ENCODE results near the gene NPLOC4. TPM values are rescaled to one million over a fixed set of nuclear protein-coding genes. Genes with fewer than 3 reads are reported as not detected.

NPLOC4 gene
- total RNA-seq, 2 experiments from 2014 or later: 75.9 to 87.7 TPM

- no peak for ATAC-seq
- Mint-ChIP-seq H3K27me3 (no peaks in the 10 kb centered on the region), H3K9me3 (no peaks in the 10 kb centered on the region), H3K36me3 (ENCODE audit: low read depth) (peaks cover 16% of the 10 kb centered on the region), H3K27ac (no peak overlapping the region), H3K4me1 (ENCODE audit: low read depth) (peaks cover 17% of the 10 kb centered on the region), H3K4me3 (no peak overlapping the region)
- TF ChIP-seq CTCF (IDR thresholded peaks at IDR 0.05): no peak
- POLR2A ChIA-PET: interaction anchor here (0.6 to 0.9 kb wide), 2 partner anchors 18 to 465 kb away, joined by 3 read pairs; no protein-coding TSS in a partner anchor
- intact Hi-C loops (cut with micrococcal nuclease): no loop called here
- CTCF ChIA-PET: no interaction called here
- no peak for DNase-seq
These were observed 80.0 kb downstream of the NPLOC4 start for GRCh38 chr17:81556863-81557262.

- Mint-ChIP-seq H3K27me3 (no peaks in the 10 kb centered on the region), H3K36me3 (ENCODE audit: low read depth) (peaks cover 15% of the 10 kb centered on the region), H3K27ac (no peak overlapping the region), H3K4me3 (no peak overlapping the region), H3K4me1 (ENCODE audit: low read depth) (peaks cover 21% of the 10 kb centered on the region), H3K9me3 (no peaks in the 10 kb centered on the region)
- intact Hi-C loops (cut with micrococcal nuclease): no loop called here
- no peak for DNase-seq
- CTCF ChIA-PET: no interaction called here
- TF ChIP-seq CTCF (IDR thresholded peaks at IDR 0.05): no peak
- POLR2A ChIA-PET: interaction anchor here (0.8 to 1.3 kb wide), 3 partner anchors 10 to 276 kb away, joined by 3 read pairs; no protein-coding TSS in a partner anchor
- no peak for ATAC-seq
These were observed 80.7 kb downstream of the NPLOC4 start for GRCh38 chr17:81556175-81556691.

GRCh38 chr17:81553616-81554181 lies 83.2 kb downstream of the NPLOC4 start:
- Mint-ChIP-seq H3K27me3 (no peaks in the 10 kb centered on the region), H3K27ac (peak overlapping the region; percentile 92), H3K4me3 (peak overlapping the region; percentile 92), H3K9me3 (no peaks in the 10 kb centered on the region), H3K36me3 (ENCODE audit: low read depth) (peaks cover 16% of the 10 kb centered on the region), H3K4me1 (ENCODE audit: low read depth) (peaks cover 38% of the 10 kb centered on the region)
- ATAC-seq (peak; percentile 7), DNase-seq (peak; percentile 28)
- CTCF ChIA-PET: interaction anchor here (0.7 kb wide), 1 partner anchor 48 kb away, joined by 3 read pairs; no protein-coding TSS in a partner anchor
- intact Hi-C loops (cut with micrococcal nuclease): no loop called here
- no peak for TF ChIP-seq CTCF (IDR thresholded peaks at IDR 0.05)
- POLR2A ChIA-PET: interaction anchor here (0.6 to 4.1 kb wide), 4 partner anchors 39 to 299 kb away, joined by 3 to 22 read pairs (median 3); no protein-coding TSS in a partner anchor

- DNase-seq: peak; percentile 97
These were observed 83.8 kb downstream of the NPLOC4 start for GRCh38 chr17:81553018-81553615.

More at GRCh38 chr17:81553018-81553615, 83.8 kb downstream of the NPLOC4 start:
- H3K4me3 Mint-ChIP-seq: peak overlapping the region; percentile 92
- H3K27me3 Mint-ChIP-seq: no peaks in the 10 kb centered on the region
- ATAC-seq: peak; percentile 74
- peak overlapping the region; percentile 92 for H3K27ac Mint-ChIP-seq
- H3K9me3 Mint-ChIP-seq: no peaks in the 10 kb centered on the region
- CTCF ChIA-PET: interaction anchor here (0.7 to 2.5 kb wide), 5 partner anchors 16 to 100 kb away, joined by 3 to 8 read pairs (median 4); no protein-coding TSS in a partner anchor
- POLR2A ChIA-PET: interaction anchor here (0.6 to 4.1 kb wide), 23 partner anchors 8 to 314 kb away, joined by 3 to 22 read pairs (median 4); partner anchors contain the start of genes ARL16, HGS, NDUFAF8 and TEPSIN
- H3K36me3 Mint-ChIP-seq (ENCODE audit: low read depth): peaks cover 16% of the 10 kb centered on the region
- no peak for TF ChIP-seq CTCF (IDR thresholded peaks at IDR 0.05)
- H3K4me1 Mint-ChIP-seq (ENCODE audit: low read depth): peaks cover 38% of the 10 kb centered on the region
- intact Hi-C loops (cut with micrococcal nuclease): no loop called here

All from activated CD8-positive, alpha-beta T cell treated with anti-CD3 and anti-CD28 coated beads for 36 hours (primary cell).